Measurements from ENCODE around the gene EDA.

EDA gene

GRCh38 chrX:70038951-70039350 lies 423.0 kb downstream of the EDA start:
- Histone ChIP-seq H3K4me3 (ENCODE audit: low read depth, low read length) (no peak overlapping the region), H3K79me2 (ENCODE audit: control insufficient read depth, insufficient read depth, low read length, unreplicated experiment) (no peaks in the 10 kb centered on the region), H3K27ac (ENCODE audit: low read depth, low read length) (no peak overlapping the region), H3K27me3 (ENCODE audit: insufficient read depth, low read length) (no peaks in the 10 kb centered on the region), H3K36me3 (ENCODE audit: insufficient read depth, low read length) (no peaks in the 10 kb centered on the region), H2AFZ (ENCODE audit: low read length, unreplicated experiment) (no peak overlapping the region), H3K4me1 (ENCODE audit: control insufficient read depth, insufficient read depth, low read length, unreplicated experiment) (no peaks in the 10 kb centered on the region)

- no peaks in the 10 kb centered on the region for H3K27me3 ChIP-seq (ENCODE audit: insufficient read depth, low read length)
- no peaks in the 10 kb centered on the region for H3K79me2 ChIP-seq (ENCODE audit: control insufficient read depth, insufficient read depth, low read length, unreplicated experiment)
- no peak overlapping the region for H2AFZ ChIP-seq (ENCODE audit: low read length, unreplicated experiment)
- no peaks in the 10 kb centered on the region for H3K36me3 ChIP-seq (ENCODE audit: insufficient read depth, low read length)
- H3K4me1 ChIP-seq (ENCODE audit: control insufficient read depth, insufficient read depth, low read length, unreplicated experiment), result peaks cover 3% of the 10 kb centered on the region
- H3K4me3 ChIP-seq (ENCODE audit: low read depth, low read length), result no peak overlapping the region
- no peak overlapping the region for H3K27ac ChIP-seq (ENCODE audit: low read depth, low read length)
These were observed 423.8 kb downstream of the EDA start for GRCh38 chrX:70039758-70040157.

- no peak overlapping the region for H2AFZ ChIP-seq (ENCODE audit: low read length, unreplicated experiment)
- H3K36me3 ChIP-seq (ENCODE audit: insufficient read depth, low read length), result no peaks in the 10 kb centered on the region
- no peak overlapping the region for H3K27ac ChIP-seq (ENCODE audit: low read depth, low read length)
- no peaks in the 10 kb centered on the region for H3K79me2 ChIP-seq (ENCODE audit: control insufficient read depth, insufficient read depth, low read length, unreplicated experiment)
- no peak overlapping the region for H3K4me3 ChIP-seq (ENCODE audit: low read depth, low read length)
- no peaks in the 10 kb centered on the region for H3K27me3 ChIP-seq (ENCODE audit: insufficient read depth, low read length)
- peaks cover 11% of the 10 kb centered on the region for H3K4me1 ChIP-seq (ENCODE audit: control insufficient read depth, insufficient read depth, low read length, unreplicated experiment)
These were observed 426.1 kb downstream of the EDA start for GRCh38 chrX:70041993-70042392.

GRCh38 chrX:70042399-70043371 lies 426.8 kb downstream of the EDA start:
- Histone ChIP-seq H3K27me3 (ENCODE audit: insufficient read depth, low read length) (no peaks in the 10 kb centered on the region), H3K4me1 (ENCODE audit: control insufficient read depth, insufficient read depth, low read length, unreplicated experiment) (peaks cover 18% of the 10 kb centered on the region), H3K4me3 (ENCODE audit: low read depth, low read length) (no peak overlapping the region), H3K36me3 (ENCODE audit: insufficient read depth, low read length) (no peaks in the 10 kb centered on the region), H3K27ac (ENCODE audit: low read depth, low read length) (no peak overlapping the region), H2AFZ (ENCODE audit: low read length, unreplicated experiment) (no peak overlapping the region), H3K79me2 (ENCODE audit: control insufficient read depth, insufficient read depth, low read length, unreplicated experiment) (no peaks in the 10 kb centered on the region)

- Histone ChIP-seq H2AFZ (ENCODE audit: low read length, unreplicated experiment) (no peak overlapping the region), H3K4me1 (ENCODE audit: control insufficient read depth, insufficient read depth, low read length, unreplicated experiment) (peaks cover 18% of the 10 kb centered on the region), H3K79me2 (ENCODE audit: control insufficient read depth, insufficient read depth, low read length, unreplicated experiment) (no peaks in the 10 kb centered on the region), H3K36me3 (ENCODE audit: insufficient read depth, low read length) (no peaks in the 10 kb centered on the region), H3K4me3 (ENCODE audit: low read depth, low read length) (no peak overlapping the region), H3K27me3 (ENCODE audit: insufficient read depth, low read length) (no peaks in the 10 kb centered on the region), H3K27ac (ENCODE audit: low read depth, low read length) (no peak overlapping the region)
These were observed 427.8 kb downstream of the EDA start for GRCh38 chrX:70043685-70044084.

GRCh38 chrX:70044541-70045245 lies 428.8 kb downstream of the EDA start:
- no peaks in the 10 kb centered on the region for H3K27me3 ChIP-seq (ENCODE audit: insufficient read depth, low read length)
- H2AFZ ChIP-seq (ENCODE audit: low read length, unreplicated experiment), result no peak overlapping the region
- H3K27ac ChIP-seq (ENCODE audit: low read depth, low read length), result peak overlapping the region; percentile 28
- no peaks in the 10 kb centered on the region for H3K36me3 ChIP-seq (ENCODE audit: insufficient read depth, low read length)
- peaks cover 18% of the 10 kb centered on the region for H3K4me1 ChIP-seq (ENCODE audit: control insufficient read depth, insufficient read depth, low read length, unreplicated experiment)
- H3K4me3 ChIP-seq (ENCODE audit: low read depth, low read length), result no peak overlapping the region
- H3K79me2 ChIP-seq (ENCODE audit: control insufficient read depth, insufficient read depth, low read length, unreplicated experiment), result no peaks in the 10 kb centered on the region

- H3K27ac ChIP-seq (ENCODE audit: low read depth, low read length), result peak overlapping the region; percentile 56
- no peaks in the 10 kb centered on the region for H3K27me3 ChIP-seq (ENCODE audit: insufficient read depth, low read length)
- peak overlapping the region; percentile 60 for H2AFZ ChIP-seq (ENCODE audit: low read length, unreplicated experiment)
These were observed 431.1 kb downstream of the EDA start for GRCh38 chrX:70046978-70047377.

GRCh38 chrX:70049406-70049805 lies 433.5 kb downstream of the EDA start:
- Histone ChIP-seq H3K4me3 (ENCODE audit: low read depth, low read length) (no peak overlapping the region), H3K27me3 (ENCODE audit: insufficient read depth, low read length) (no peaks in the 10 kb centered on the region), H3K4me1 (ENCODE audit: control insufficient read depth, insufficient read depth, low read length, unreplicated experiment) (peaks cover 18% of the 10 kb centered on the region), H3K79me2 (ENCODE audit: control insufficient read depth, insufficient read depth, low read length, unreplicated experiment) (no peaks in the 10 kb centered on the region), H3K27ac (ENCODE audit: low read depth, low read length) (no peak overlapping the region), H2AFZ (ENCODE audit: low read length, unreplicated experiment) (no peak overlapping the region), H3K36me3 (ENCODE audit: insufficient read depth, low read length) (no peaks in the 10 kb centered on the region)

More at GRCh38 chrX:70046978-70047377, 431.1 kb downstream of the EDA start:
- H3K4me3 ChIP-seq (ENCODE audit: low read depth, low read length), result no peak overlapping the region
- no peaks in the 10 kb centered on the region for H3K36me3 ChIP-seq (ENCODE audit: insufficient read depth, low read length)
- no peaks in the 10 kb centered on the region for H3K79me2 ChIP-seq (ENCODE audit: control insufficient read depth, insufficient read depth, low read length, unreplicated experiment)
- H3K4me1 ChIP-seq (ENCODE audit: control insufficient read depth, insufficient read depth, low read length, unreplicated experiment), result peaks cover 18% of the 10 kb centered on the region

- peaks cover 13% of the 10 kb centered on the region for H3K4me1 ChIP-seq (ENCODE audit: control insufficient read depth, insufficient read depth, low read length, unreplicated experiment)
- H3K79me2 ChIP-seq (ENCODE audit: control insufficient read depth, insufficient read depth, low read length, unreplicated experiment), result no peaks in the 10 kb centered on the region
These were observed 434.0 kb downstream of the EDA start, which contains the start of gene AWAT2 for GRCh38 chrX:70049925-70050324. TSS of gene AWAT2 (minus strand) at chrX:70049938. CDS start at chrX:70049932, 6 bp downstream.

GRCh38 chrX:70052895-70053615 lies 437.1 kb downstream of the EDA start:
- H3K27ac ChIP-seq (ENCODE audit: low read depth, low read length), result no peak overlapping the region
- no peaks in the 10 kb centered on the region for H3K36me3 ChIP-seq (ENCODE audit: insufficient read depth, low read length)
- no peaks in the 10 kb centered on the region for H3K79me2 ChIP-seq (ENCODE audit: control insufficient read depth, insufficient read depth, low read length, unreplicated experiment)
- no peaks in the 10 kb centered on the region for H3K4me1 ChIP-seq (ENCODE audit: control insufficient read depth, insufficient read depth, low read length, unreplicated experiment)
- H3K27me3 ChIP-seq (ENCODE audit: insufficient read depth, low read length), result no peaks in the 10 kb centered on the region
- no peak overlapping the region for H3K4me3 ChIP-seq (ENCODE audit: low read depth, low read length)
- no peak overlapping the region for H2AFZ ChIP-seq (ENCODE audit: low read length, unreplicated experiment)

More at GRCh38 chrX:70049925-70050324, 434.0 kb downstream of the EDA start, which contains the start of gene AWAT2:
- H2AFZ ChIP-seq (ENCODE audit: low read length, unreplicated experiment), result no peak within 1 kb of the TSS
- H3K27ac ChIP-seq (ENCODE audit: low read depth, low read length), result no peak within 1 kb of the TSS
- H3K4me3 ChIP-seq (ENCODE audit: low read depth, low read length), result no peak within 1 kb of the TSS
- no peaks in the 10 kb centered on the region for H3K36me3 ChIP-seq (ENCODE audit: insufficient read depth, low read length)
- no peaks in the 10 kb centered on the region for H3K27me3 ChIP-seq (ENCODE audit: insufficient read depth, low read length)
